OCI-LY7 (cell line): ENCODE measurements around the gene MEIOB. TPM values are rescaled to one million over a fixed set of nuclear protein-coding genes. Genes with fewer than 3 reads are reported as not detected.

ENCODE experiments used
- BruUV-seq: library from RNA; stranded (reverse); fragments of 400-500 nt; replicated peaks from 2 replicates; lab custom pipeline; 2021; lab: Mats Ljungman, UMichigan
- CTCF ChIA-PET: fragments of 300-600 bp; sonication (Branson Sonifier 250); formaldehyde crosslinking; loops from one replicate; lab custom pipeline; 2022; ENCODE audit warnings: antibody characterized with exemption; ENCODE audit not compliant: unreplicated experiment; lab: Charles Lee
- POLR2A ChIA-PET: fragments of 300-600 bp; sonication (Branson Sonifier 250); formaldehyde crosslinking; loops from one replicate; lab custom pipeline; 2022; ENCODE audit warnings: antibody characterized with exemption; lab: Charles Lee
- DNase-seq: peaks from one replicate; pipeline ENCODE4 v3.0.0-alpha.2; 2015; ENCODE audit warnings: low spot score
- H2AFZ ChIP-seq: fragments of 200-600 bp; sonication (generic), shearing (Covaris generic); 2 replicates; pipeline ENCODE4 v1.6.1; 2014; ENCODE audit warnings: mild to moderate bottlenecking, antibody characterized with exemption, low read length, moderate library complexity
- H3K27ac ChIP-seq: fragments of 200-600 bp; sonication (generic); 2 replicates; pipeline ENCODE4 v1.5.1; 2014; ENCODE audit warnings: mixed run types, low read depth, mild to moderate bottlenecking, moderate library complexity, low read length, inconsistent platforms; ENCODE audit not compliant: poor library complexity, severe bottlenecking
- H3K36me3 ChIP-seq: fragments of 200-600 bp; sonication (generic); 2 replicates; pipeline ENCODE4 v1.6.1; 2014; ENCODE audit warnings: mild to moderate bottlenecking, antibody characterized with exemption, low read length, moderate library complexity, mixed read lengths; ENCODE audit not compliant: insufficient read depth
- H3K4me1 ChIP-seq: fragments of 200-600 bp; sonication (generic); 2 replicates; pipeline ENCODE4 v1.5.1; 2014; ENCODE audit warnings: mild to moderate bottlenecking, low read length; ENCODE audit not compliant: insufficient read depth, poor library complexity, severe bottlenecking
- H3K4me2 ChIP-seq: fragments of 200-600 bp; sonication (generic); 2 replicates; pipeline ENCODE4 v1.6.1; 2014; ENCODE audit warnings: mild to moderate bottlenecking, low read length
- H3K4me3 ChIP-seq: fragments of 200-600 bp; sonication (generic); 2 replicates; pipeline ENCODE4 v1.5.1; 2014; ENCODE audit warnings: mild to moderate bottlenecking, low read depth, low read length; ENCODE audit not compliant: poor library complexity, severe bottlenecking
- H3K79me2 ChIP-seq: fragments of 200-600 bp; sonication (generic); 2 replicates; pipeline ENCODE4 v1.6.1; 2016; ENCODE audit warnings: low read depth, mild to moderate bottlenecking, low read length, moderate library complexity, mixed read lengths; ENCODE audit not compliant: insufficient read depth
- H3K9me2 ChIP-seq: fragments of 200-600 bp; sonication (generic); 2 replicates; pipeline ENCODE4 v1.6.1; 2016; ENCODE audit warnings: mild to moderate bottlenecking, low read length, mixed read lengths; ENCODE audit not compliant: insufficient read depth
- H3K9me3 ChIP-seq: fragments of 200-600 bp; sonication (generic); 2 replicates; pipeline ENCODE4 v1.6.1; 2014; ENCODE audit warnings: mild to moderate bottlenecking, mixed run types, low read length, mixed read lengths
- H4K20me1 ChIP-seq: fragments of 200-600 bp; sonication (generic); 2 replicates; pipeline ENCODE4 v1.6.1; 2014; ENCODE audit warnings: mild to moderate bottlenecking, antibody characterized with exemption, low read length, moderate library complexity, mixed read lengths; ENCODE audit not compliant: insufficient read depth
- EZH2phosphoT487 ChIP-seq: fragments of 200-600 bp; sonication (generic); IDR thresholded peaks from 2 replicates; pipeline ENCODE4 v1.6.1; 2018; ENCODE audit warnings: low read depth, borderline replicate concordance, mild to moderate bottlenecking, mixed run types, antibody characterized with exemption, low read length, moderate library complexity, mixed read lengths
- intact Hi-C: fragments of 100-400 bp; cut with micrococcal nuclease; formaldehyde crosslinking; loops from one replicate; pipeline ENCODE4 v1.10.0; 2022; ENCODE audit not compliant: unreplicated experiment
- total RNA-seq, 2 experiments: library from RNA; depleted of rRNA in 1 of 2; stranded (reverse); fragments of >200 nt in 1 of 2; shearing (Covaris generic) in 1 of 2; gene quantifications; 2 replicates each; pipeline ENCODE4 v1.2.3, GENCODE V29; 2014 to 2022
- TF ChIP-seq, protein P1 (sequence below): fragments of 200-600 bp; sonication (generic); conservative IDR thresholded peaks from 2 replicates; pipeline ENCODE4 v1.5.1; 2014; ENCODE audit warnings: mild to moderate bottlenecking, antibody characterized with exemption, low read length, moderate library complexity, mixed read lengths

The MEIOB gene
- total RNA-seq, 2 experiments from 2014 or later: not detected

DNA sequence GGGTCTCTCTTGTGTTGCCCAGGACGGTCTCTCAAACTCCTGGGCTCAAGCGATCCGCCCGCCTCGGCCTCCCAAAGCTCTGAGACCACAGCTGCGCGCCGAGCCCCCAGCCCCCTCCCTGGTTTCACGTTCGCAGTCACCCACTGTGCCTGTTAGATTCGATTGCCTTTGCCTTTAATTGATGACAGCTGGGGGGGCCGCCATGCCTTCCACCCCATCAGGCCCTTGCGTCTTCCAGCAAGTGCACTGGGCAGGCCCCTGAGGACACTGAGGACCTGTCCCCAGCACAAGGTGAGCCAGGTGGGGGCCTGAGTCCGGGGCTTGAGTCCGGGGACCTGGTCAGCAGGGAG lies 81.7 kb downstream of the MEIOB start:
- H3K36me3 ChIP-seq: peaks cover 39% of the 10 kb centered on the region; the same call in 1 of the 2 replicates
- no peaks in the 10 kb centered on the region for H3K4me1 ChIP-seq
- no peaks in the 10 kb centered on the region for H3K9me3 ChIP-seq
- peaks cover 3% of the 10 kb centered on the region; the same call in 1 of the 2 replicates for H3K79me2 ChIP-seq
- no peak overlapping the region for H3K27ac ChIP-seq
- no TSS peak for BruUV-seq
- no peak overlapping the region for H2AFZ ChIP-seq
- H3K9me2 ChIP-seq: no peaks in the 10 kb centered on the region
- no peak overlapping the region for H3K4me3 ChIP-seq
- TF ChIP-seq EZH2phosphoT487: no peak
- TF ChIP-seq, protein P1, sequence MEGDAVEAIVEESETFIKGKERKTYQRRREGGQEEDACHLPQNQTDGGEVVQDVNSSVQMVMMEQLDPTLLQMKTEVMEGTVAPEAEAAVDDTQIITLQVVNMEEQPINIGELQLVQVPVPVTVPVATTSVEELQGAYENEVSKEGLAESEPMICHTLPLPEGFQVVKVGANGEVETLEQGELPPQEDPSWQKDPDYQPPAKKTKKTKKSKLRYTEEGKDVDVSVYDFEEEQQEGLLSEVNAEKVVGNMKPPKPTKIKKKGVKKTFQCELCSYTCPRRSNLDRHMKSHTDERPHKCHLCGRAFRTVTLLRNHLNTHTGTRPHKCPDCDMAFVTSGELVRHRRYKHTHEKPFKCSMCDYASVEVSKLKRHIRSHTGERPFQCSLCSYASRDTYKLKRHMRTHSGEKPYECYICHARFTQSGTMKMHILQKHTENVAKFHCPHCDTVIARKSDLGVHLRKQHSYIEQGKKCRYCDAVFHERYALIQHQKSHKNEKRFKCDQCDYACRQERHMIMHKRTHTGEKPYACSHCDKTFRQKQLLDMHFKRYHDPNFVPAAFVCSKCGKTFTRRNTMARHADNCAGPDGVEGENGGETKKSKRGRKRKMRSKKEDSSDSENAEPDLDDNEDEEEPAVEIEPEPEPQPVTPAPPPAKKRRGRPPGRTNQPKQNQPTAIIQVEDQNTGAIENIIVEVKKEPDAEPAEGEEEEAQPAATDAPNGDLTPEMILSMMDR: no peak
- H3K4me2 ChIP-seq: no peak overlapping the region
- DNase-seq: no peak
- ChIA-PET CTCF (no interaction called here), POLR2A (interaction anchor here (1.1 kb wide), 1 partner anchor 8 kb away, joined by 3 read pairs; the partner anchor contains the start of genes NUBP2 and SPSB3)
- no peaks in the 10 kb centered on the region for H4K20me1 ChIP-seq
- intact Hi-C loops: no loop called here

GRCh38 chr16:1789643-1790045 lies 82.3 kb downstream of the MEIOB start:
- no peaks in the 10 kb centered on the region for H3K9me3 ChIP-seq
- no peaks in the 10 kb centered on the region for H3K4me1 ChIP-seq
- ChIA-PET POLR2A (interaction anchor here (0.9 kb wide), 1 partner anchor 38 kb away, joined by 3 read pairs; the partner anchor contains the start of gene FAHD1), CTCF (no interaction called here)
- H3K4me2 ChIP-seq: no peak overlapping the region
- H4K20me1 ChIP-seq: no peaks in the 10 kb centered on the region
- no peaks in the 10 kb centered on the region for H3K9me2 ChIP-seq
- H3K4me3 ChIP-seq: no peak overlapping the region
- peaks cover 39% of the 10 kb centered on the region; the same call in 1 of the 2 replicates for H3K36me3 ChIP-seq
- intact Hi-C loops: no loop called here
- H2AFZ ChIP-seq: no peak overlapping the region
- peaks cover 9% of the 10 kb centered on the region for H3K79me2 ChIP-seq
- DNase-seq: no peak
- no peak overlapping the region for H3K27ac ChIP-seq
- no TSS peak for BruUV-seq
- TF ChIP-seq, protein P1: no peak
- no peak for TF ChIP-seq EZH2phosphoT487

- intact Hi-C loops: no loop called here
- peaks cover 16% of the 10 kb centered on the region for H3K79me2 ChIP-seq
- POLR2A ChIA-PET: interaction anchor here (0.9 kb wide), 1 partner anchor 39 kb away, joined by 3 read pairs; the partner anchor contains the start of gene FAHD1
- no peaks in the 10 kb centered on the region for H3K9me2 ChIP-seq
- H3K9me3 ChIP-seq: no peaks in the 10 kb centered on the region
- H3K27ac ChIP-seq: no peak overlapping the region
- H3K4me3 ChIP-seq: no peak overlapping the region
- H3K4me1 ChIP-seq: peaks cover 6% of the 10 kb centered on the region
- H4K20me1 ChIP-seq: no peaks in the 10 kb centered on the region; the same call in 1 of the 2 replicates
- DNase-seq: no peak
- no peak overlapping the region for H2AFZ ChIP-seq
- CTCF ChIA-PET: no interaction called here
- no peak overlapping the region for H3K4me2 ChIP-seq
- TF ChIP-seq, protein P1: no peak
- TF ChIP-seq EZH2phosphoT487: no peak
- H3K36me3 ChIP-seq: peaks cover 39% of the 10 kb centered on the region; the same call in 1 of the 2 replicates
- BruUV-seq: no TSS peak
Observed at GRCh38 chr16:1788708-1789100, 83.3 kb downstream of the MEIOB start.
